Measurements from ENCODE around the gene HLX.

HLX gene, protein sequence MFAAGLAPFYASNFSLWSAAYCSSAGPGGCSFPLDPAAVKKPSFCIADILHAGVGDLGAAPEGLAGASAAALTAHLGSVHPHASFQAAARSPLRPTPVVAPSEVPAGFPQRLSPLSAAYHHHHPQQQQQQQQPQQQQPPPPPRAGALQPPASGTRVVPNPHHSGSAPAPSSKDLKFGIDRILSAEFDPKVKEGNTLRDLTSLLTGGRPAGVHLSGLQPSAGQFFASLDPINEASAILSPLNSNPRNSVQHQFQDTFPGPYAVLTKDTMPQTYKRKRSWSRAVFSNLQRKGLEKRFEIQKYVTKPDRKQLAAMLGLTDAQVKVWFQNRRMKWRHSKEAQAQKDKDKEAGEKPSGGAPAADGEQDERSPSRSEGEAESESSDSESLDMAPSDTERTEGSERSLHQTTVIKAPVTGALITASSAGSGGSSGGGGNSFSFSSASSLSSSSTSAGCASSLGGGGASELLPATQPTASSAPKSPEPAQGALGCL

GRCh38 chr1:220879076-220879508 is at the start of gene HLX:
Gene HLX (plus strand): TSS chr1:220879443. CDS start chr1:220879858, 415 bp downstream.
- DNase-seq = peak; percentile 70

DNA sequence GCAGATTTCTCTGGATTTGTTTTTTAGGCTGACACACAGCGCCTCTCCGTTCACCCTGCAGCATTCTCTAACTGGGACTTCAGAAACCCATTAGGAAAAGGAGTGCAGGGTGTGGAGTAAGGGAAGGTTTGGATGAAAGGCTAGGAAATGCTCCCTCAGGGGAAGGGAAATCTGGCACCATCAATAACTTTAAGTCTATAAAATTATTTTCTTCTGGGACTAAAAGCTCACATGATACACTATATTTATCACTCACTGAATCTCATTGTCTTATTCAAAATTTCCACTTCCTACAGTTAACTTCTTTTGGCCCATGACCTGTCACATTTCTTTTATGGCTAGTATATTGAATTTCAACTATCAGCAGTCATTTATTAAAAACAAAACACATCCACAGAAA is 45.8 kb upstream of the HLX start:
- DNase-seq = no peak

GRCh38 chr1:220834155-220834870 is 44.9 kb upstream of the HLX start:
- no peak for DNase-seq

- DNase-seq = no peak
Measured at GRCh38 chr1:220838578-220838977, 40.7 kb upstream of the HLX start.

DNA sequence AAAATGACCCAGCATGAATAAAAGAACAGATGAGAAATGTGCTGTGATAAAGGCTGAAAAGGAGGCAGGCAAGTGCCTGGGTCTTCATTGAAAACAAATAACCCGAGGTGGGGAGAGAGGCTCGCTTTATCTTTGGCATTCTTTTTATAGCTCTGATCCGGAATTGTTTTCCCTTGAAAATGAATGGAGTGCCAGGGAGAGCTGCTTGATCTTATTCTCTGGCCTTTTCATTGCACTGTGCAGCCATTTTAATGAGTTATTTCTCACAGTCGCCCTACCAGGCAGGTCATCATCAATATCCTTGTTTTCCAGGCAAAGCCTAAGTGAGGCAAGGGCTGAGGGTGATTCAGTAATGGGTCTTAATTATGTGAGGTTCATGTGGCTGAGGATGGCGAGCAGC is 39.8 kb upstream of the HLX start:
- DNase-seq = no peak

GRCh38 chr1:220841293-220841692 is 38.0 kb upstream of the HLX start:
- no peak for DNase-seq

DNA sequence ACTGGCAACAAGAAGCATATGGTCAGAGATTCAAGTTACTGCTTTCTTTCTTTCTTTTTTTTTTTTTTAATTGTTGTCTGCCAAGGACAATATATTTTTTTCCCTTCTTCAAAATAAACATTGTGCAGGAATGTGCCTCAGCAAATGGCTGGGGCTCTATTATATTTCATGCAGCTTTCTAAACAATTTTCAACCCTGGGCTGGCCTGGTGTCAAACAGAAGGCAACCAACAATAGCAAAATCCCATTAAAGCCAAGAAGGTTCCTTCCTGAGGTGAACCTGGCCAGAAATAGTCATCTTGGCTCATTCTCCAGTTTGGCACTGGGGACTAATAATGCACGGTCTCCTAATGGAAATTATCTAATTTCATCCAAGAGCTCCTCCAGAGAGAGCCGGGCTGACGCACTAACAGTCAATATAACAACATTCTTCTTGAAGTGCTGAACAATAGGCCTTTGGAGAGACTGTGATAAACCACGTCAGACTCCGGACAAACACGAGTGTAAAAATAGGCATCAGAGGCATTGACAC is 35.7 kb upstream of the HLX start:
- DNase-seq = no peak

DNA sequence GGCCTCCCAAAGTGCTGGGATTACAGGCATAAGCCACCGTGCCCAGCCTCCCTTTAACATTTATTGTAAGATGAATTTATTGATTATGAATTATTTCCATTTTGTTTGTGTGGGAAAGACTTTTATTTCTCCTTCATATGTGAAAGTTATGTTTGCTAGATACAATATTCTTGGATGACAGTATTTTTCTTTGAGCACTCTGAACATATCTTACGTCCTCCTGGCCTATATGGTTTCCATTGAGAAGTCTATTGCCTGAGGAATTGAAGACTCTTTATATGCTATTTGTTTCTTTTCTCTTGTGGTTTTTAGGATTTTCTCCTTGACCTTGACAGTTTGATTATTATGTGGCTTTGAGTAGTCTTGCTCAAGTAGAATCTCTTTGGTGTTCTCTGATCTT is 26.8 kb upstream of the HLX start:
- no peak for DNase-seq

DNA sequence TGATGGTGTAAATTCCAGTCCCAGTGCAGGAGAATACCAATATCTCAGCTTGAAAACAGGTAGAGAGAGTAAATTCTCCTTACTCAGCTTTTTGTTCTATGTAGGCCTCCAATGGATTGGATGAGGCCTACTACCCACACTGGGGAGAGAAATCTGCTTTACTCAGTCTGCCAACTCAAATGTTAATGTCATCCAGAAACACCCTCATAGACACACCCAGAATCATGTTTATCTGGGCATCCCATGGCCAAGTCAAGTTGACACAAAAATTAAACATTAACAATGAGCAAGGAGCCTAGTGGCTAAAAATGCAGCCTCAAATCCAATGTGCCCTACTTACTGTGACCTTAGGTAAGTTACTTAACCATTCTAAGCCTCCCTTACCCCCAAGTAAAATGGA is 6.9 kb upstream of the HLX start:
- DNase-seq = no peak

GRCh38 chr1:220873087-220873486 is 6.2 kb upstream of the HLX start:
- no peak for DNase-seq

DNA sequence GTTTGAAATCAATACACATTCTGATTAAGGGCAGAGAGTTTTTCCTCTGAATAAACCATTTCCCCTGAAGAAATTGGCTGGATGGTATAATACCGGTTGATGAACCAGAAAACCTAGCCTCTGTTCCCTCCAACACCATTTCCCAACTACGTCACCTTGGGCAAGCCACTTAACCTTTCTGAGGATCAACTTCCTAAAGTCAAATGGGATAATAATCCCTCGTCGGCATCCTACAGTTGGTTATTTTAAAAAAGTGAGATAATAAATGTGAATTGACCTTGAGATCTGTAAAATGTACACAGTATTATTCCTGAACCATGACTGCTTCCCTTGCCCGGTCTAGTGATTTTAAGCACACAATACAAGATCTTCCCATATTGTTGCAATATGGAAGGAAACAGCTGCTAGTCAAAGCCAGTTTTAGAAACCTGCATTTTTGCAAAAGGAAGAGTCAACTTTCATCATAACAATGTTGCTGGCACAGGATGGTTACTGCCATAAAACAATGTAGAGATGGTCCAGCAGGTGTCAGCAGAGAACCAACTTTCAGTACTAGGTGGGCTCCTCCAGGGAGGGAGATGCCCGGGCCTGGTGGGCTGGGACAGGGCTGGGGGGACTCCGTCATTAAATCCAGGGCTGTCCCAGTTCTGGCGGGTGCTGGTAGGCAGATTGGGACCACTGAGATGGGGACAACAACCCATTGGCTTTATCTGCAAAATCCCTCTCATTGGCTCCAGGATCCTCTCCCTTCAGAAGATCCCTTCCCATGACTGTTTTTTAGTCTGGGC is 5.2 kb upstream of the HLX start:
- DNase-seq = peak; percentile 39

GRCh38 chr1:220875260-220875659 is 4.0 kb upstream of the HLX start:
- no peak for DNase-seq

DNA sequence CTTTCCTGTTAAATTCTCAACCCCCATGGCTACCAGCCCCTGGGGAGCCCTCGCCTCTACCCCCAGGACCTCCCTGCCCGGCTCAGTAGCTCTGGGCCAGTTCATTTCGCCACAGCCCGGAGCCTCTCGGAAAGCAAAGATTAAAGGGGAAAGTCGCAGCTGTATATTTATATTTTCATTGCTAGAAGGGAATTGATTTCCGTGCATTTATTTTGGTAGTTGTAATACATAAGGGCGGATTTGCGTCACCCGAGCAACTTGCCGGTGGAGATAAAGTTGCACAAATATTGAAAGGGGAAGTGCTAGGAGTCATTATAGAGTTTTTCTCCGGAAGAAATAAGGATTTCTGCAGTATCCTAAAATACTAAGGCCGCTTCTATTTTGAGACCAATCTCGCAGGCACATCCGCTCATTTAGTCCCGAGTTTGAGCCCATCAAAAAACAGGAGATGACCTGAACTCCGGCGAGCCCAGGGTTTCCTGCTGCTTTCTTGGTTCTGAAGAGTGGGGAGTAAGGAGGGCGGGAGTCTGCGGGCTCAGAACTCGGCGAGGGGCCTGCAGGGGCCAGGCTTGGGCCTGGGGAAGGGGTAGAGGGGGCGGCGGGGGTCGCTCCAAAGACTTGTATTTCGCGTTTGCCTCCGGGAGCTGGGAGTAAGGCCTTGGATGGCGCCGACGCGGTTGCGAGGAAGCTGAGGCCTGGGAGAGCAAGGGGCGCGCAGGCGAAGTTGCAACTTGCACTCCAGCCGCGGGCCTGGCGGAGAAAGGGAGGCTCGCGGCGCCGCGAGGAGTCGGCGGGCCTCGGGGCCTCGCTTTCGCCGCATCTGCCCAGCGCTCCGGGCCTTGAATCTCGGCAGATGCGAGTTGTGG is 2.5 kb upstream of the HLX start:
- peak; percentile 19 for DNase-seq

DNA sequence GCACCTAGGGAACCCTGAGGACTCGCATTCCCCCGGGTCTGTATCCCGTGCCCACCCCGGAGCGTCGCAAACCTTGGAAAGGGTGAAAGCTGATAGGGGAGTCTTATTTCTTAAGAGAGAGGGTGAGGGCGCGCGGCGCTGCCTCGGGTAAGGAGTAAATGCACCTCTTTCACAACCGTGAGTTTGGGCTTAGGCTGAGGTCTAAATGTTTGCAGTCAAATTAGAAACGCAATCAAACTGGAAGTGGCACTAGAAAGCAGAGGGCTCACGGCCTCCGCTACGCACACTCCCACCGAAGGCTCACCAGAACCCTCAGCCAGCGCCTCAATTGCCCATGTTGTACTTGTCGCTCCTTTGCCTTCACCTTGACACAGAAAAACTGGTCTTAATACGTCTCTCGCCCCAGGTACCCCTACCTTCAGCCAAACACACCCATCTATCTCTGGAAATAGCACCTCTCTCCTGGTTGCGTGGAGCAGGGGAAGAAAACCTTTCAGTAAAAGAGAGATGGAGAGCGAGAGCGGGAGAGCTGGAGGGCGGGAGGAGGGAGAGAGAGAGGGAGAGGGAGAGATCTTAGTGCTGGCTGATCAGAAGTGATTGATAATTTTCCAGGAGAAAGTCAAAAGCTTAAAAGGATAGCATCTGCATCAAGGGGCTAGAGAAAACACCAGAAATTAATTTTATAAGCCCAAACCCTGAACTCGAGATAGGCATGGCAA is 1.7 kb upstream of the HLX start:
- DNase-seq = no peak

- DNase-seq = peak; percentile 11
Measured at GRCh38 chr1:220878191-220879075, 810 bp upstream of the HLX start.

- DNase-seq = peak; percentile 9
Measured at GRCh38 chr1:220879509-220880361, 492 bp downstream of the HLX start.

DNA sequence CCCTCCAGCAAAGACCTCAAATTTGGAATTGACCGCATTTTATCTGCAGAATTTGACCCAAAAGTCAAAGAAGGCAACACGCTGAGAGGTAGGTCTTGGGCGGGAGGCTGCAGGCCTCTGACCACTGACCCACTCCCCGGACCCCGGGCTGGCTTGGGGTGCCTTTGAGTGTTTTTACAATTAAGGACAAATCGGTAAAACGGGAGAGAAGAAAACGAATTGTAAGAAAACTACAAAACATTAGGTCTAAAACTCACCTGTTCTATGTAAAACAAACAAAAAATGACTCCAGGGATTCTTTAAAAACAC is 1.1 kb downstream of the HLX start:
- DNase-seq = no peak

GRCh38 chr1:220880726-220881506 is 1.7 kb downstream of the HLX start:
- no peak for DNase-seq
